WTC11 (cell line): ENCODE results near the gene SMTN. TPM values are rescaled to one million over a fixed set of nuclear protein-coding genes. Genes with fewer than 3 reads are reported as not detected.

Source experiments
- ATAC-seq: fragments of 200-7000 bp; cut with Tn5 transposase; 2 replicates; pipeline ENCODE4 v1.10.0; 2021; ENCODE audit warnings: mild to moderate bottlenecking, moderate library complexity
- CTCF ChIA-PET: fragments of 300-600 bp; sonication (Branson Sonifier 250); formaldehyde crosslinking; loops from one replicate; lab custom pipeline; 2021; ENCODE audit warnings: antibody characterized with exemption; lab: Charles Lee
- POLR2A ChIA-PET: fragments of 350-600 bp; sonication (Branson Sonifier 250); formaldehyde crosslinking; loops from one replicate; lab custom pipeline; 2021; ENCODE audit warnings: antibody characterized with exemption; lab: Charles Lee
- DNase-seq: peaks from one replicate; pipeline ENCODE4 v3.0.0; 2021; ENCODE audit warnings: low spot score
- H3K27ac Mint-ChIP-seq: 2 replicates; pipeline ENCODE4 v1.8.0; 2021; ENCODE audit warnings: mixed read lengths
- H3K27me3 Mint-ChIP-seq: 2 replicates; pipeline ENCODE4 v1.8.0; 2021; ENCODE audit warnings: low read depth, mild to moderate bottlenecking, moderate library complexity, mixed read lengths
- H3K36me3 Mint-ChIP-seq: 2 replicates; pipeline ENCODE4 v1.8.0; 2021; ENCODE audit warnings: mixed read lengths
- H3K4me1 Mint-ChIP-seq: 2 replicates; pipeline ENCODE4 v1.8.0; 2022; ENCODE audit warnings: mixed read lengths
- H3K4me3 Mint-ChIP-seq: 2 replicates; pipeline ENCODE4 v1.8.0; 2021; ENCODE audit warnings: mild to moderate bottlenecking, moderate library complexity, mixed read lengths
- H3K9me3 Mint-ChIP-seq: 2 replicates; pipeline ENCODE4 v1.8.0; 2021; ENCODE audit warnings: mixed read lengths
- CBFB ChIP-seq: sonication (generic); formaldehyde crosslinking; IDR thresholded peaks from 2 replicates; pipeline ENCODE4 v1.8.1; 2022; ENCODE audit warnings: mild to moderate bottlenecking, low read depth, missing genetic modification reagents
- CTCF ChIP-seq: fragments of 200-600 bp; IDR thresholded peaks from 2 replicates; pipeline ENCODE4 v1.8.0; 2022; ENCODE audit warnings: antibody characterized with exemption
- ETV6 ChIP-seq: sonication (generic); formaldehyde crosslinking; IDR thresholded peaks from 2 replicates; pipeline ENCODE4 v1.8.1; 2022; ENCODE audit warnings: mild to moderate bottlenecking, missing genetic modification reagents
- FOXK1 ChIP-seq: sonication (generic); formaldehyde crosslinking; IDR thresholded peaks from 2 replicates; pipeline ENCODE4 v1.8.0; 2022; ENCODE audit warnings: mild to moderate bottlenecking, moderate library complexity, missing genetic modification reagents
- FOXP1 ChIP-seq: sonication (generic); formaldehyde crosslinking; IDR thresholded peaks from 2 replicates; pipeline ENCODE4 v1.8.0; 2022; ENCODE audit warnings: missing genetic modification reagents, mild to moderate bottlenecking, moderate library complexity, borderline replicate concordance
- IRF2 ChIP-seq: sonication (generic); formaldehyde crosslinking; IDR thresholded peaks from 2 replicates; pipeline ENCODE4 v1.8.0; 2022; ENCODE audit warnings: low read depth, missing genetic modification reagents, borderline replicate concordance
- MAX ChIP-seq: sonication (generic); formaldehyde crosslinking; IDR thresholded peaks from 2 replicates; pipeline ENCODE4 v1.8.0; 2022; ENCODE audit warnings: mild to moderate bottlenecking, missing genetic modification reagents
- NFYB ChIP-seq: sonication (generic); formaldehyde crosslinking; conservative IDR thresholded peaks from 2 replicates; pipeline ENCODE4 v1.8.0; 2022; ENCODE audit warnings: low read depth, missing genetic modification reagents
- SP1 ChIP-seq: sonication (generic); formaldehyde crosslinking; conservative IDR thresholded peaks from 2 replicates; pipeline ENCODE4 v1.8.1; 2022; ENCODE audit warnings: missing genetic modification reagents
- TEAD4 ChIP-seq: sonication (generic); formaldehyde crosslinking; IDR thresholded peaks from 2 replicates; pipeline ENCODE4 v1.8.0; 2022; ENCODE audit warnings: mild to moderate bottlenecking, missing genetic modification reagents
- ZBTB21 ChIP-seq: sonication (generic); formaldehyde crosslinking; IDR thresholded peaks from 2 replicates; pipeline ENCODE4 v1.8.1; 2023; ENCODE audit warnings: mild to moderate bottlenecking, missing genetic modification reagents, borderline replicate concordance
- ZNF219 ChIP-seq: sonication (generic); formaldehyde crosslinking; IDR thresholded peaks from 2 replicates; pipeline ENCODE4 v1.8.0; 2023; ENCODE audit warnings: missing genetic modification reagents, mild to moderate bottlenecking, borderline replicate concordance
- ZNF512 ChIP-seq: sonication (generic); formaldehyde crosslinking; IDR thresholded peaks from 2 replicates; pipeline ENCODE4 v1.8.1; 2022; ENCODE audit warnings: missing genetic modification reagents, borderline replicate concordance
- total RNA-seq: library from RNA; stranded (reverse); gene quantifications from 3 replicates; pipeline ENCODE4 v1.2.3, GENCODE V29; 2021
- TF ChIP-seq, protein P1 (sequence below): sonication (generic); formaldehyde crosslinking; IDR thresholded peaks from 2 replicates; pipeline ENCODE4 v1.8.0; 2022; ENCODE audit warnings: mild to moderate bottlenecking, missing genetic modification reagents
- TF ChIP-seq, protein P2 (sequence below): fragments of 250-450 bp; sonication (Bioruptor Pico); IDR thresholded peaks from 2 replicates; pipeline ENCODE4 v1.9.0; 2021; ENCODE audit warnings: moderate library complexity, mild to moderate bottlenecking, inconsistent platforms, borderline replicate concordance
- TF ChIP-seq, protein P3 (sequence below): sonication (generic); formaldehyde crosslinking; IDR thresholded peaks from 2 replicates; pipeline ENCODE4 v1.8.0; 2023; ENCODE audit warnings: missing genetic modification reagents, mild to moderate bottlenecking, borderline replicate concordance

The SMTN gene
- total RNA-seq, 1 experiment from 2014 or later: 34.5 TPM

- CTCF ChIA-PET: interaction anchor here (0.7 to 21.8 kb wide), 16 partner anchors 11 to 480 kb away, joined by 3 to 363 read pairs (median 6); partner anchors contain the start of genes MORC2, PLA2G3, SELENOM and TUG1
- H3K4me1 Mint-ChIP-seq: peaks cover 40% of the 10 kb centered on the region
- no peak for ATAC-seq
- no peak for TF ChIP-seq ZNF219 (CRISPR knock-in tag)
- TF ChIP-seq, all 79 proteins: peak for 0
- no peak for DNase-seq
- POLR2A ChIA-PET: interaction anchor here (0.6 to 4.2 kb wide), 6 partner anchors 17 to 265 kb away, joined by 3 to 43 read pairs (median 4); partner anchors contain the start of genes MORC2 and TUG1
- peak overlapping the region; percentile 79 for H3K4me3 Mint-ChIP-seq
- no peak overlapping the region for H3K27ac Mint-ChIP-seq
- H3K27me3 Mint-ChIP-seq: peaks cover 11% of the 10 kb centered on the region
- no peaks in the 10 kb centered on the region for H3K9me3 Mint-ChIP-seq
- H3K36me3 Mint-ChIP-seq: no peaks in the 10 kb centered on the region
Observed at GRCh38 chr22:31081963-31082605, 966 bp downstream of the SMTN start.

DNA sequence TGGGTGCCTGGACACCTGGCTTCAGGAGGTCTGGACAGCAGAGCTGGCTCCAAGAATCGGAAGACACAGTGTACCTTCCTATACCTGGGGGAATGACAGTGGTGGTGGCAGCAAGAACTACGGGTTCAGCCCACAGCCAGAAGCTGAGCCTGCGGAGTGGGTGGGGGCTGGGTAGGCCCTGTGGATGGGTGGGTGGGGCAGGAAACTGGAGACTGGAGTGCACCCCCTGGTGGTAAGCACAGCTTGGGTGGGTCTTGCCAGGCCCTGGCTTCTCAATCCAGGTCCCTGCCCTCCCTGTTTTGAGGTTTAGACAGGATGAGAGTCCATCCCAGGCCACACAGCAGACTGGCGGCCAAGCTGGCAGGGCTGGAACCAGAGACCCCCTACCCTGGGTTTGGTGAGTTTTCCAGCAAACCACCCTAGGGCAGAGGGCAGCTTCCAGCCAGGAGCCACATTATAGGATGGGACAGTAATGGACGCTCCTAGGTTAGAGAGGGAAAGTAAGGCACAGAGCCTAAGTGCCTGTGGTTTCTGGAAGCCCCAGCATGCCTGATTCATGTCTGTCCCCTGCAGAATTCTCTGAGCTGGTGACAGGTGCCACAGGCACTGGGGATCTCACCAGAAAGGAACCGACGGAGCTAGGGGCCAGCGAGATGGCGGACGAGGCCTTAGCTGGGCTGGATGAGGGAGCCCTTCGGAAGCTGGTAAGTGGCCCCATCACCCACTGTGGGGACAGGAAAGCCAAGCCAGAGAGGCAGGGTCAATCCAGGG, 1.7 kb downstream of the SMTN start:
- Mint-ChIP-seq H3K4me1 (peaks cover 40% of the 10 kb centered on the region), H3K27ac (no peak overlapping the region), H3K27me3 (peaks cover 11% of the 10 kb centered on the region), H3K4me3 (peak overlapping the region; percentile 79), H3K36me3 (no peaks in the 10 kb centered on the region), H3K9me3 (no peaks in the 10 kb centered on the region)
- POLR2A ChIA-PET: interaction anchor here (0.6 to 4.2 kb wide), 4 partner anchors 14 to 114 kb away, joined by 4 to 43 read pairs (median 14); partner anchors contain the start of genes MORC2 and TUG1
- ATAC-seq (peak; percentile 1), DNase-seq (peak; percentile 72)
- CTCF ChIA-PET: interaction anchor here (0.7 to 21.8 kb wide), 18 partner anchors 11 to 481 kb away, joined by 3 to 363 read pairs (median 6); partner anchors contain the start of genes MORC2, PLA2G3, SELENOM and TUG1
- no peak for TF ChIP-seq SP1 (CRISPR knock-in tag)
- TF ChIP-seq CBFB: no peak
- TF ChIP-seq, protein P1, sequence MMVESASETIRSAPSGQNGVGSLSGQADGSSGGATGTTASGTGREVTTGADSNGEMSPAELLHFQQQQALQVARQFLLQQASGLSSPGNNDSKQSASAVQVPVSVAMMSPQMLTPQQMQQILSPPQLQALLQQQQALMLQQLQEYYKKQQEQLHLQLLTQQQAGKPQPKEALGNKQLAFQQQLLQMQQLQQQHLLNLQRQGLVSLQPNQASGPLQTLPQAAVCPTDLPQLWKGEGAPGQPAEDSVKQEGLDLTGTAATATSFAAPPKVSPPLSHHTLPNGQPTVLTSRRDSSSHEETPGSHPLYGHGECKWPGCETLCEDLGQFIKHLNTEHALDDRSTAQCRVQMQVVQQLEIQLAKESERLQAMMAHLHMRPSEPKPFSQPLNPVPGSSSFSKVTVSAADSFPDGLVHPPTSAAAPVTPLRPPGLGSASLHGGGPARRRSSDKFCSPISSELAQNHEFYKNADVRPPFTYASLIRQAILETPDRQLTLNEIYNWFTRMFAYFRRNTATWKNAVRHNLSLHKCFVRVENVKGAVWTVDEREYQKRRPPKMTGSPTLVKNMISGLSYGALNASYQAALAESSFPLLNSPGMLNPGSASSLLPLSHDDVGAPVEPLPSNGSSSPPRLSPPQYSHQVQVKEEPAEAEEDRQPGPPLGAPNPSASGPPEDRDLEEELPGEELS: no peak
- TF ChIP-seq TEAD4 (CRISPR knock-in tag): no peak
- TF ChIP-seq CTCF: peak; percentile 30; the same call in 1 of the 2 replicates

- DNase-seq: no peak
- peaks cover 40% of the 10 kb centered on the region for H3K4me1 Mint-ChIP-seq
- TF ChIP-seq MAX (CRISPR knock-in tag) (no peak), ZNF512 (CRISPR knock-in tag) (no peak), IRF2 (CRISPR knock-in tag) (no peak), NFYB (CRISPR knock-in tag) (no peak), ETV6 (CRISPR knock-in tag) (no peak), ZNF219 (CRISPR knock-in tag) (no peak), FOXP1 (no peak), ZBTB21 (CRISPR knock-in tag) (no peak), FOXK1 (CRISPR knock-in tag) (no peak)
- TF ChIP-seq, protein P2, sequence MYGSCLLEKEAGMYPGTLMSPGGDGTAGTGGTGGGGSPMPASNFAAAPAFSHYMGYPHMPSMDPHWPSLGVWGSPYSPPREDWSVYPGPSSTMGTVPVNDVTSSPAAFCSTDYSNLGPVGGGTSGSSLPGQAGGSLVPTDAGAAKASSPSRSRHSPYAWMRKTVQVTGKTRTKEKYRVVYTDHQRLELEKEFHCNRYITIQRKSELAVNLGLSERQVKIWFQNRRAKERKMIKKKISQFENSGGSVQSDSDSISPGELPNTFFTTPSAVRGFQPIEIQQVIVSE: no peak
- TF ChIP-seq, protein P3, sequence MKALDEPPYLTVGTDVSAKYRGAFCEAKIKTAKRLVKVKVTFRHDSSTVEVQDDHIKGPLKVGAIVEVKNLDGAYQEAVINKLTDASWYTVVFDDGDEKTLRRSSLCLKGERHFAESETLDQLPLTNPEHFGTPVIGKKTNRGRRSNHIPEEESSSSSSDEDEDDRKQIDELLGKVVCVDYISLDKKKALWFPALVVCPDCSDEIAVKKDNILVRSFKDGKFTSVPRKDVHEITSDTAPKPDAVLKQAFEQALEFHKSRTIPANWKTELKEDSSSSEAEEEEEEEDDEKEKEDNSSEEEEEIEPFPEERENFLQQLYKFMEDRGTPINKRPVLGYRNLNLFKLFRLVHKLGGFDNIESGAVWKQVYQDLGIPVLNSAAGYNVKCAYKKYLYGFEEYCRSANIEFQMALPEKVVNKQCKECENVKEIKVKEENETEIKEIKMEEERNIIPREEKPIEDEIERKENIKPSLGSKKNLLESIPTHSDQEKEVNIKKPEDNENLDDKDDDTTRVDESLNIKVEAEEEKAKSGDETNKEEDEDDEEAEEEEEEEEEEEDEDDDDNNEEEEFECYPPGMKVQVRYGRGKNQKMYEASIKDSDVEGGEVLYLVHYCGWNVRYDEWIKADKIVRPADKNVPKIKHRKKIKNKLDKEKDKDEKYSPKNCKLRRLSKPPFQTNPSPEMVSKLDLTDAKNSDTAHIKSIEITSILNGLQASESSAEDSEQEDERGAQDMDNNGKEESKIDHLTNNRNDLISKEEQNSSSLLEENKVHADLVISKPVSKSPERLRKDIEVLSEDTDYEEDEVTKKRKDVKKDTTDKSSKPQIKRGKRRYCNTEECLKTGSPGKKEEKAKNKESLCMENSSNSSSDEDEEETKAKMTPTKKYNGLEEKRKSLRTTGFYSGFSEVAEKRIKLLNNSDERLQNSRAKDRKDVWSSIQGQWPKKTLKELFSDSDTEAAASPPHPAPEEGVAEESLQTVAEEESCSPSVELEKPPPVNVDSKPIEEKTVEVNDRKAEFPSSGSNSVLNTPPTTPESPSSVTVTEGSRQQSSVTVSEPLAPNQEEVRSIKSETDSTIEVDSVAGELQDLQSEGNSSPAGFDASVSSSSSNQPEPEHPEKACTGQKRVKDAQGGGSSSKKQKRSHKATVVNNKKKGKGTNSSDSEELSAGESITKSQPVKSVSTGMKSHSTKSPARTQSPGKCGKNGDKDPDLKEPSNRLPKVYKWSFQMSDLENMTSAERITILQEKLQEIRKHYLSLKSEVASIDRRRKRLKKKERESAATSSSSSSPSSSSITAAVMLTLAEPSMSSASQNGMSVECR: no peak
Observed at GRCh38 chr22:31083377-31083768, 2.3 kb downstream of the SMTN start.

More at GRCh38 chr22:31083377-31083768, 2.3 kb downstream of the SMTN start:
- ChIA-PET POLR2A (interaction anchor here (3.1 to 4.2 kb wide), 2 partner anchors 14 to 115 kb away, joined by 19 to 43 read pairs; partner anchors contain the start of genes MORC2 and TUG1), CTCF (interaction anchor here (0.8 to 21.8 kb wide), 12 partner anchors 12 to 482 kb away, joined by 3 to 363 read pairs (median 10); partner anchors contain the start of genes MORC2, PLA2G3, SELENOM and TUG1)
- ATAC-seq: no peak
- Mint-ChIP-seq H3K27me3 (peaks cover 11% of the 10 kb centered on the region), H3K27ac (no peak overlapping the region), H3K9me3 (no peaks in the 10 kb centered on the region), H3K36me3 (no peaks in the 10 kb centered on the region), H3K4me3 (peak overlapping the region; percentile 79)
